H1 (cell line): ENCODE results near the gene GNAT1. TPM values are rescaled to one million over a fixed set of nuclear protein-coding genes. Genes with fewer than 3 reads are reported as not detected.

Experiments
- CBX5 ChIP-seq: fragments of 300-800, 300-1000 bp; sonication (generic); IDR thresholded peaks from 2 replicates; pipeline ENCODE4 v1.7.1; 2016; ENCODE audit warnings: antibody characterized with exemption, low read length, low read depth
- KDM5A ChIP-seq: fragments of 200-600 bp; IDR thresholded peaks from 2 replicates; pipeline ENCODE4 v1.7.1; 2012; ENCODE audit warnings: mild to moderate bottlenecking, low read length, inconsistent platforms, mixed read lengths
- ZNF274 ChIP-seq: IDR thresholded peaks from 2 replicates; pipeline ENCODE4 v1.7.0; 2012; ENCODE audit warnings: low read length, borderline replicate concordance; ENCODE audit errors: extremely low read depth
- polyA plus RNA-seq, 7 experiments: library from polyadenylated mRNA; depleted of rRNA in 3 of 7; stranded (reverse) in 5 of 7; unstranded in 2 of 7; fragments of >200 nt in 5 of 7; fragments of 200-250 nt in 2 of 7; gene quantifications; 1 replicate in 5 of 7; 2 replicates in 1 of 7; 4 replicates in 1 of 7; pipeline versions ENCODE4 v1.2.1 to v1.2.3, GENCODE V29; 2011 to 2013; ENCODE audit warnings: missing spikeins in 2 of 7, mixed read lengths in 2 of 7
- total RNA-seq: library from RNA; stranded (reverse); fragmentation: NEBNext Ultra II Directional; extraction: Animal tissue kit (Norgen Biotek cat#: 25700); gene quantifications from 2 replicates; pipeline ENCODE4 v1.2.1, GENCODE V29; 2021

GNAT1 gene
- total and polyA plus RNA-seq, 2 of the 8 experiments (the other 6 are each of a cell fraction or from before 2014, with no cell fraction given): 0.08 TPM; not detected in 1

DNA sequence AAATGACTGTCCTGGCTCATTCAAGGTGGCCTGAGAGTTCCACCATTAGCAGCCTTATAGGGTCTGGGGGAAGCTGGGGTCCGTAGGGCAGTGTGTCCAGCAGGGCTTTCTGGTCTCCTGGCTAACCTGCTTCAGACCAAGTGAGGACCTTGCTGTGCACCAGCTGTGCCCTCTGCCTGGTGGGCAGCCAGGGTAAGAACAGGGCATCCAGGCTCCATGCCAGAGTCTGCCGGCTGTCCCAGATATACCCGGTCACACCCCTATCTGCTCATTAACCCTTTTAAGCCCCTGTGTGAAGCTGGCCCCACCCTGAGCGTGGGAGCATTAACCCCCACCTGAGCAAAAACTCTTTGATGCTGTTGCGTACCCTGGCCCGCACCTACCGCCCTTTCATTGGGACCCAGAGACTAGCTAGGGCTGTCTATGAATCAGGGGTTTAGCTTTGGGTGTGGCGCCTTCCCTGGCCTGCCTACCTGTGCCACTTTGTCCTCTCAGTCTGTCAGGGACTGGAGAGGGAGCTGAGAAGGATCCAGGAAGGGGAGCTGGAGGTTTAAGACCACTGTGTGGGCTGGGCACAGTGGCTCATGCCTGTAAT lies 18.7 kb upstream of the GNAT1 start (continued):
- TF ChIP-seq ZNF274: no peak
- TF ChIP-seq KDM5A: no peak
- no peak for TF ChIP-seq CBX5
